ENCODE results near the gene PHC2. TPM values are rescaled to one million over a fixed set of nuclear protein-coding genes. Genes with fewer than 3 reads are reported as not detected.

Gene PHC2
- total RNA-seq, 1 donor from 2014 or later: 41.4 TPM

DNA sequence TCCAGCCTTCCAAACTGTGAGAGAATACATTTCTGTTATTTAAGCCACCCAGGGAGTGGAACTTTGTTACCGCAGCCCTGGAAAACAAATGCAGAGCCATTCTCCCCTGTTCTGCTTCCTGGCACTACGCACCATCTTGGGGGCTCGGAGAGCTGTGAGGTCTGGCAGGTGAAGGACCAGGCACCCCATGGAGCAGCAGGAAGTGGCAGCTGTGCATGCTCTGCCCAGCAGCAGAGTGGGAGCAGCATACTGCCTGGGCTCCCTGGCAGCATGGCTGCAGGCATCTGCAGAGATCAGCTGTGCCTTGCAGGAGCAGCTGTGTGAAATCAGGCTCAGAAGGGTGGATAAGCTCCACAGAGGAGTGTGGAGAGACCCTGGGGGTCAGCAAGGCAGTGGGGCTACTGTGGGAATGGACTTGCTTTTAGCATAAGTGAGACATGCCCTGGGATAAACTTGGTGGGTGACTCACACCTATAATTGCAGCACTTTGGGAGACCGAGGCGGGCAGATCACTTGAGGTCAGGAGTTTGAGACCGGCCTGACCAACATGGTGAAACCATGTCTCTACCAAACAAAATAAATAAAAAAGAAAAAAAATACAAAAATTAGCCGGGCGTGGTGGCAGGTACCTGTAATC is 23.9 kb upstream of the PHC2 start:
- intact Hi-C loops (cut with micrococcal nuclease): loop anchor here (1.0 kb wide), 2 partner anchors 23 to 159 kb away; partner anchors contain the start of gene PHC2

DNA sequence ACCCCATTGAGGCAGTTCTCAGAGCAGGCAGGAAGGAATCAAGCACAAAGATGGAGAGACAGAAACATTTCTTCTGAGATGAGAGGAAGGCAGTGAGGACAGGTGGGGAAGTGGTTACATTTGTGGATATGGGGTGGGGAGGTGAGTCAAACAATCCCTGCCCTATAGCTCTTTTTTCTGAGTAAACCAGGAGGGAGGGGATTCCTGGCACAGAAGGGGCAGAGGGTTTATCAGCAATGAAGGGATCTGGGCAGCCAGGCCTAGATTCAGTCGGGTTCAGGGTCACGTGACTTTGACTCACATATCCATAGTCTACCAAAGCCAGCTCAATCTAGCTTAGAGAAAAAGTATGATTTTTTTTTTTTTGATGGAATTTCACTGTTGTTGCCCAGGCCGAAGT is 15.7 kb upstream of the PHC2 start:
- intact Hi-C loops (cut with micrococcal nuclease): loop anchor here (1.0 kb wide), 1 partner anchor 15 kb away; the partner anchor contains the start of gene PHC2

DNA sequence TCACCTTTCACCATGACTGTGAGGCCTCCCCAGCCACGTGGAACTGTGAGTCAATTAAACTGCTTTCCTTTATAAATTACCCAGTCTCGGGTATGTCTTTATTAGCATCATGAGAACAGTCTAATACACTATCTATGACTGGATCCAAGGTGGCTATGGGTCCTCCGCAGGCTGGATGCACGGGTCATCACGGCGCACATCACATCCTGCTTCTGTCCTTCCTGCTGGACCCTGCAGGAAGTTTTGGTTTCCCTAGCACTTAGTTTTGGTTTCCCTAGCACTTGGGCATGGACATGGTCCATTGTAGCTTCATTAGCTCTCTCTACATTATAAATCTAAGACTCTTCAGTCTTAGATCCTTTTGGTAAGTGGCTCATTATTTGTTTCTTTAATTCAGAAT is 14.2 kb upstream of the PHC2 start:
- intact Hi-C loops (cut with micrococcal nuclease): no loop called here

DNA sequence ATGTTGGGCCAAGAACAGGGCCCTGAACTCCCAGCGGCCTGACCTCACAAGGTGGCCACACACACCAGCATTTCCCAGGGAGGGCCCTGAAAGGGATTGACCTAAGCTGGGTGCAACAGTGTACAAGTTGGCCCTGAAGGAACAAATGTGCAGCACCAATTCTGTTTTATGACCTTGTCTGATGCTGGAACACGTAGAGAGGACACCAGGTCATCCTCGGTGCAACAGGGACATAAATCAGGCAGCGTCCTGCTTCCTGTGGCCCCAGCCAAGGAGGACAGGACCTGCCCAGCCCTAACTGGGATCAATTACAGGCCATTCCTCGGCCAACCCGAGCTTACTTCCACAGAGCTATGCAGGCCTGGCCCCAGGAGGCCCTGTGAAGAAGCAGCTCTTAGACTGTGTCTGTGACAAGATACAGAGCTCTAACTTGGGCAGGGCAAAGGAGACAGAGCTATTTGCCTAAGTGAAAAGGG is 12.8 kb upstream of the PHC2 start:
- intact Hi-C loops (cut with micrococcal nuclease): no loop called here

DNA sequence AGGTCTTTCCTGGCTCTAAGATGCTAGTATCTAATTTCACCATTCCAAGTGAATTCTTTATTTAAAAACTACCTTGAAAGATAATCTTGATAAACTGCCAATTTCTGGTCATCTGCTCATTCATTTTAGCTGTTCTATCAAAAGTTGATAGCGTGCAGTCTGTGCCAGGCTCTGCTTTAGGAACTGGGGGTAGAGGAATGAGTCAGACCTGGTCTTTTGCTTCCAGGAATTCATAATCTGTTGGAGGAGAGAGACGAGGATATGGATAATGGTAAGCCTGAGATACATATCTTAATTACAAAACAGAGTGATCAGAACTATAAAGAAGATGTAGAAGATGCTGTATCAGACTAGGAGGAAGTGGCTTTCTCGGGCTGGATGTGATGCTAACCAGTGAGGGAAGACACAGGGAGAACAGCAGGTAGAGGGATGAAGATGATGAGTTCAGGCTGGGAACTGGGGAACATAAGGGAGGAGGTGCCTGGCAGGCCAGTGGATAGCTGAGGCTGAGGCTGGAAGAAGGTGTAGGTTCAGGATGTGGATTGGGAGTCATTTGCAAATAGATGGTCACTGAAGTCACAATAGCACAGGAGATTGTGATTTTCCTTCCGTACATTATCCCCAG is 12.3 kb upstream of the PHC2 start:
- intact Hi-C loops (cut with micrococcal nuclease): no loop called here

DNA sequence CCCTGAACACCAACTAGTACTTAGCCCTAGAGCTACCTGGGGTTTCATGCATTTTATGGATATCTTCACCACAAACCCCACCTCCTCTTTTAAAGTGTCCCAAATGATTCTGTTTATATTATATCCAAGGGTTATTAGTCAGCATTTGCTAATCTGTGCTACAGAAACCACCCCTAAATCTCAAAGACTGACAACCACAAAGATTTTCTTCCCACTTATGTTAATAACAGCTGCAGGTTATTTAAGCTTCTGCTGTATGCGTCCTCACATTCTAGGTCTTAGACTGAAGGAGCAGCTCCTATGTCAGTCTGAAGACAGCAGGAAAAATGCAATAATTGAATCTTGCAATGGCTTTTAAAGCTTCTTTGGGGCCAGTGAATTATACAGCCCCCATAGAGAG is 11.2 kb upstream of the PHC2 start:
- intact Hi-C loops (cut with micrococcal nuclease): no loop called here

DNA sequence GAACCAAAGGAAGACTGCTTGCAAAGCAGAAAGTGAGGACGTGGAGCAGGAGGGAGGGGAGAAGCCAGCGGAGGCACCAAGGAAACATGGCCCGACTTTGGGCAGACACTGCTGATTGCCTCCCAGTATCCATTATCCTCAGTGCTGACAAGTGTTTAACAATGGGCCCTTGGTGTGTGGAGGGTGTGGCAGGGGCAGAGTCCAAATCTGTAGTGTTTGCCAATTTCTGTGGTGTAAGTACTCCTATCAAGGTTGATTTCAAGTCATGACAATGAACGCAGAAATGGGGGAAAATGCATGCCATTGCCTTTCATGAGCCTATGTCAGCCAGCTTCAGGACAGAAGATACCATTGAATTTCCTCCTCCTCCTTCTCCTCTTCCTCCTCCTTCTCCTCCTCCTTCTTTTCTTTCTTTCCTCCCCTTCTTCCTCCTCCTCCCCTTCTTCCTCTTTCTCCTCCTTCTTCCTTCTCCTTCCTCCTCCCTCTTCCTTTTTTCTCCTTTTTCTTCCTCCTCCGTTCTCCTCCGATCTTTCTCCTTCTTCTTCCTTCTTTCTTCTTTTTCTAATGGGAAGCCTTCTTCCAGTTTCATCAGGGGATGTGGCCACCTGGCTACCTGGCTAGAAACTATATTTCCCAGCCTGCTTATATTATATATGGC is 10.3 kb upstream of the PHC2 start:
- intact Hi-C loops (cut with micrococcal nuclease): no loop called here

DNA sequence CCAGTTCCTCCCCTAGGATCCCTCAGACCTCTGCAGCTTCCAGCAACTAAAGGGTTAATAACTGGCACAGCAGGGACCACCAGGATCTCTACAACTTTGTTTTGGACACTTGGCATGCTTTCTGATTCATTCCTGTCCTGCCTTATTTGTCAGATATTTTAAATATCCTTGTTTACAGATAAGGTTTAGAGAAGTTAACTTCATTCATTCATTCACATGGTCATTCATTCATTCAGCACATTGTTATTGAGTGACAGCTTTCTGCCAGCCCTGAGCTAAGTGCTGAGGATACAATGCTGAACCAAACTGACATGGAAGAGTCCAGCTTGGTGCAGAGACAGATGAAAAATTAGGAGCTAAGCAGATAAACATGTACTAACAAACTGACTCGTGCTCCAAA is 8.8 kb upstream of the PHC2 start:
- intact Hi-C loops (cut with micrococcal nuclease): no loop called here

DNA sequence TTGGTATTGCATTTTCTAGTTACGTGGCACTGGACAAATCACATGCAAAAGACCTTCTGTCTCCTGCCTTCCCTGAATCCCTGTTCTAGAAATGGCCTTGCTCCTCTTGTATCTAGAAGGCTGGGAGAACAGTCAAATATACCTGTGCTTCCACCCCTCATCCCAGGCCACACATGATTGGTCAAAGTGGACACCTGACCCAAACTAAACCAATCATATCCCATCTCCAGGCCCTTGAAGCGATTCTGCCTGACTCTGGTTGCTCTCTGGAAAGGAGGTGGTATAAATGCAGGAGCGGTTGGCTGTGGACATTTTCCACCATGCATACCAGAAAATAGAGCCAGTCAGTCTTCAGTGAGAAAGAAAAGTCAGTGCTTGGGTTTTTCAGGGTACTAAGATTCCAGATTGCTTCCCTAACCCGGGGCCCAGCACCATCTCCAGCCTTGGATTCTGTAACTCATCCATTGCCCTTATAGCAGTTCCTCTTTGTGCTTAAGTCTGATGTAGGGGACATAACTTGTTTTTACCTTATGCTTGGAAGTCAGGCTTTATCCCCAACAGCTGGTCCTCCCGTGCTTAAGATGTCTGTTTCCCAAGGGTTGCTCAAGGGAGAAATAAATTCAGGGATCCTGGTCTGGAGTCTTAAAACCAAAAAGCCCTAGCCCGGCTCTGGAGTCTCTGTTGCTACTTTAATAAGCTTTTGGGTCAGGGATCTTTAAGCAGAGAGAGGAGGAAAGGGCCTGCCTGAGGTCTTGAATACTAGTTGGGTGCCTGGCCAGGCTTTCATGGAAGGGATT is 7.7 kb upstream of the PHC2 start:
- intact Hi-C loops (cut with micrococcal nuclease): no loop called here

DNA sequence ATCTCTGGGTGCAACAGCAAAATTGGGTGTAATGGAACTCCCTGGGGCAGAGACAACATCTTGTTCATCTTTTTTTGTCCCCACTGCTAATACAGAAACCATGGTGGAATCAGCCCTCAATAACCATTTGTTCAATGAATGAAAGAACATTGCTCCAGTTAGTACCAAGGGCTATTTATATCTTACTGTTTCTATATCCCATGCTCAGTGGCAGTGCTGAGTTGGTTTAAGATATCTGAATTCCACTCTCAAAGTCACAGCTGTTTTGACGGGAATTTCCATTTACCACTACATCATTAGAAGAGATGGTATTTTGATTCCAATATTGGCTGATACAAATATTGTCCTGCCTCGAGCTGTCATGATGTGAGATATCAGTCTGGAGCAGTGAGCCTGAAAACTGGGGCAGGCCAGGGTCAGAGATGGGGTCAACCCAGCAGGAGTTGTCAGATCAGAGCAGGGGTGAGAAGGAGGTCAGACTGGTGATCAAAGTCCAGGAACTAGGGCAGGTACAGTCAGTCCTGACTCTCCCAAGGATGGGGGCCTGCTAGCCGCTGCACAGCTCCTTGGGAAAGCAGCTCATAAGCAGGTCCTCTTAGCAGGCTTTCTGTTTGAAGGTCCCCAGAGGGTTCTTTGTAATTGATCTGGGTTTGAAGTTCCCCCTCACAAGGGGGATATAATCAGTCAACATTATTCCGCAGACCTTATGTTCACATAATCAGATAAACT is 5.8 kb upstream of the PHC2 start:
- intact Hi-C loops (cut with micrococcal nuclease): no loop called here

DNA sequence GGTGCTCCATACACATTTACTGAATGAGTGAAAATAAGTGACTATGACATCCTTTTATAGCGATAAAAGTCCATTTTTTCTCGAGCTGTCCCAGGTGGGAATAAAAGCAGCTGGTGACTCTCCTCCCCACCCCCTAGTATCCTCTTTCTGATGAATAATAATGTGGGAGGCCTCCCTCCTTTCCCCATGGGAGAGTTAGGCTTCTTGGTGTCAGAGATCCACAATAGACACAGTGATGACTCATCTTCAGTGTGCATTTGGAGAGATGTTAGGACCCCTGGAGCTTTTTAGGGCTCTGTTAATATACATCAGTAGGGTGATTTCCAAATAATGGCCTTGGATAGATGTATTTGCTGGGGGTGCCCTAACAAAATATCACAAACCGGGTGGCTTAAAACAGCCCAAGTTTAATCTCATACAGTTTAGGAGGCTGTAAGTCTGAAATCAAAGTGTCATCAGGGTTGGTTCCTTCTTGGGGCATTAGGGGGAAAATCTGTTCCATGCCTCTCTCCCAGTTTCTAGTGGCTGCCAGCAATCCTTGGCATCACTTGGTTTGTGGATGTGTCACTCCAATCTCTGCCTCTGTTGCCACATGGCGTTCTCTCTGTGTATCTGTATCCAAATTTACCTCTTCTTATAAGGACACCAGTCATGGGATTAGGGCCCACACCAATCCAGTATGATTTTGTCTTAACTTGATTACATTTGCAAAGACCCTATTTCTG is 4.4 kb upstream of the PHC2 start:
- intact Hi-C loops (cut with micrococcal nuclease): no loop called here

DNA sequence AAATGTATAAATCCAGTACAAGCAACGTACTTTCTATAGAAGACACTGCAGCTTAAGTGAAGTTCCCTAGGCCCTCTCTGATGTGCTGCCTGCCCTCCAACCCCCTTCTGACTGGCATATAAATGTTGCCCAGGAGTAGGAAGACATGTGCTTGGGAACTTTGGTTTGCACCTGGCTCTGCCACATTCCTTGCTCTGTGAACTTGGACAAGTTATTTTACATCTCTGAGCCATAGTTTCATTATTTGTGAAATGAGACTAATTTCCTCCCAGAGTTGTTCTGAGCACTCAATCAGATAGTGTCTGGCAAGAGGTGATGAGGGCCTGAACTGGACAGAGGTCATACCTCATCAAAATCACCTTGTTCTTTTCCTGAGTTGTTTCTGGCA is 3.5 kb upstream of the PHC2 start:
- intact Hi-C loops (cut with micrococcal nuclease): no loop called here

DNA sequence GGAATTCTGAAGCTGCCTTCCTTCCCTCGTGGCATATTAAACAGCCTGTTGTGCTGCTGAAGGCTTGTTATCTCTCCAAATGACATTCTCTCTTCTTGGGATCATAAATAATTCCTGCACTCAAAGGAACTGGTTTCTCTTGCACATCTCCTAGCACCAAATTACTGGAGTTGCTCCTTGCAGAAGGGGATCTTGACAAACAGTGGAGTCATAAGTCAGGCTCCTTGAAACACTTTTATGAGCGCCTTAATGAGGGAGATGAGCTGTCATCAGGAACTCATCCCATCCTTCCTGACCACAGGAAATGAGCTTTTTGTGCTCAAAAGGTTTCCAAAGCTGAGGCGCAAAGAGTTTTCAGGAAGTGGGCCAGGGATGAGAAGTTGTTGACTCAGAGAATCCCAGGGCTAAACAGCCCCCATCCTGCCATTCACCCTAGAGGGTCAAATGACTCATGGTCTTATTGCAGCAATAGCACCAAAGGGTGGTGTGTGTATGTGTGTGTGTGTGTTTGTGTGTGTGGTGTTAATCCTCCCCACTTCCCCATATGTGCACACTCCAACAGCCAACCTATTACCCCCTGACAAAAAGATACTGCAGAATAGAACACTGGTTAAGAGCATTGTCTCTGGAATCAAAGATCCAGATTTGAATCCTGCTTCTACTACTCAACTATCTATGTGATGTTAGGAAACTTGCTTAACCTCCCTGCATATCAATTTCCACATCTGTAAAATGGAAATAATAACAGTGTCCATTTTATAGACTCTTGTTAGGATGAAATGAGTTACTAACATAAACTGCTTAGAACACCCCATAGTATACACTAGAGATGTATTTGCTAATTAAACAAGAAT is 2.8 kb upstream of the PHC2 start:
- intact Hi-C loops (cut with micrococcal nuclease): no loop called here

DNA sequence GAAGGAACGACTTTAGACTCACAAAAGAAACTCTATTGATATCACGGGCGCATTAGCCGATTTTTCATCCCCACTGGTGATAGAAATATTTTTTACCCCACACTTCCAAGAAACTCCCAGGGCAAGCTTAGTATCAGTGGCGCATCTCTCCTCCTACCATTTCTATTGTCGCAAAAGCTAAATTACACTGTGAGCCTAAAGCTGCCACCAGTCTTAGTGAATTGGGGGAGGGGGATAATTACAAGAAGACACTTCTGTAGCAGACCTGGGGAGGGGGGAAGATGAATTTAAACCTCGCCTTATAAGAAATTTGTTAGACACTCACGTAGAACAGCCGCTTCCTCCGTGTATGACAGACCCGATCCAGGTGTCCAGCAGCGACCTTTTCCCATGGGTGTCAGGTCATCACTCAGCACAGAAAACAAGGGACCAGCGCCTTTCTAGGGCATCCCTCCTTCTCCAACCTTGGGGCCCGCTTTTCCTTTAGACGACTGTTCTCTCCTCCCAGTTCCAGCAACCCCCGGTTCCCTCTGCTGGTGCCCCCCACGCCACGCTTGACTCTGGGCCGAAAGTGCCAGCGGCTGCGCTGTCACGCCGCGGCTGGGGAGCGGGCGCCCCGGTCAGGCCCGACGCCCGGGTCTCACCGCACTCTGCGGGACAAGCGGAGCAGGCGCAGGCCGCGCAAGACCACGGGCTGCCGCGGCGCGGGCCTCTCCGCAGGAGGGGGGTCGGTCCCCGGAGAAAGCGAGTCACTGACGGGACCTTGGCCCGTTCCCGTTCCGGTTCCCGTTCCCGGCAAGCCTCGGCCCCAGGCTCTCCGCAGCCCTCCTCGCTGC is 821 bp downstream of the PHC2 start:
- intact Hi-C loops (cut with micrococcal nuclease): no loop called here

DNA sequence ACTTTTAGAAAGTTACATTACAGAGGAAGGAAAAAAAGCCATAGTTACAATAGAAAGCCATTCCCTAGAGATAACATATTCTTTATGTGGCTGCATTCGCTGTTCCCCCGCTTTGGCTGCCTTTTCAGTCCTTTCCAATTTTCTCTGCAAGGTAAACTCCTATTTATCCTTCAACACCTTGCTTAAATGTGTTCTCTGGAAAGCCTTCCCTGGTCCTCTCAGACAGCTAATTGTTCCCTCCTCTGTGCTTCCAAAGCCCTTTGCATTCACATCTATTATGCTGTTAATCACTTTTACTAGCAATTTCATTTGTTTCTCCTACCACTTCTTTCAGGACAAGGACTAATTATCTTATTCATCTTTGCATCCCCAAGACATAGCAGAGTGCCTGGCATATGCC is 1.6 kb downstream of the PHC2 start:
- intact Hi-C loops (cut with micrococcal nuclease): no loop called here

DNA sequence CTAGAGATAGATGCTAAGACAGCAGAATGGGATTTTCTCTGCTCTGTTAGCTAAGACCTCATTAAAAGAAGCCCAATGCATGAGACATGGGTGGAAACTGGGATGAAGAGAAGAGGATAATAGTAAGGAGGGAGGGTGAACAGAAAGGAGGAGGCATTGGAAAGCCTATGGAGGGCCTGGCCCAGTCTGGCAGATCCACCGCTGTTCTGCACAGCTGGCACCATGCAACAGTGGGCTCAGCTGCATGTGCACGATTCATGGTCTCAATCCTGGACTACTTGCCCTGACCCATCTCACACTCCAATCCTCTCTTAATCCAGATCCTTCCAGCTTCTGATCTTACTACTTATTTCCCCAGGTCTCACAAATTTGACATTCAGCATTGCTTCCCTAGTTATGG is 2.2 kb downstream of the PHC2 start:
- intact Hi-C loops (cut with micrococcal nuclease): no loop called here

DNA sequence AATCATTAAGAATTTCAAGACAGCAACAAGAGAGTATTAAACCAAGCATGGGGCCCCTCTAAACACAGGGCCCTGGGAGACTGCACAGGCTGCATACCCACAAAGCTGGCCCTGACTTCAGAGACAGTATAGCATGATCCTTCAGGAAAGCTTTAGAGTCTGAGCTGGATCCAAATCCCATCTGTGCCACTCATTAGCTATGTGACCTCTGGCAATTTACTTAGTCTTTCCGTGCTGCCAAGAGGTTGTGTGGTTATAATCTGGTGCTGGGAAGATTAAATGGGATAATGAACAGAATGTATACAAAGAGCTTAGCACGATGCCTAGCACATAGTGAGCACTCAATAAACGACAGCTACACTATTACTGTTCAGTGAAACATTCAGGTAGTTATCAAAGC is 4.0 kb downstream of the PHC2 start:
- intact Hi-C loops (cut with micrococcal nuclease): no loop called here

DNA sequence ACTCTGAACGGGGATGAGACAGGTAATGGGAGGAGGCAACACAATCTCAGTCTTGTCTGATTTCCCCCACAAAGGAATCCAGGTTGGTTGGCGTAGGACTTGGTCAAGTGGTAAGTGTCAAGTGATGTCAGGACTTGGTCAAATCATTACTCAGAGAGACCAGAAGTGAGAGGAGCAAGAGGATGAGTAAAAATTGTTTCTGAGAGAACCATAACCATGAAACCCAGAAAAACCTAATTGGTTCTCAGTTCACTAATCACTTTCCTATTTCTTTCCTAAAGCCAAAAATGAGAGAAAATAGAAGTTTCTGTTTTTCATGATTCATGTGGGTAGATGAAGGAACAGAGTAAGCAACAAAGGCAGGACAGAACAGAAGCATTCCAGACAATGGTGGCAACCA is 5.0 kb downstream of the PHC2 start:
- intact Hi-C loops (cut with micrococcal nuclease): no loop called here

DNA sequence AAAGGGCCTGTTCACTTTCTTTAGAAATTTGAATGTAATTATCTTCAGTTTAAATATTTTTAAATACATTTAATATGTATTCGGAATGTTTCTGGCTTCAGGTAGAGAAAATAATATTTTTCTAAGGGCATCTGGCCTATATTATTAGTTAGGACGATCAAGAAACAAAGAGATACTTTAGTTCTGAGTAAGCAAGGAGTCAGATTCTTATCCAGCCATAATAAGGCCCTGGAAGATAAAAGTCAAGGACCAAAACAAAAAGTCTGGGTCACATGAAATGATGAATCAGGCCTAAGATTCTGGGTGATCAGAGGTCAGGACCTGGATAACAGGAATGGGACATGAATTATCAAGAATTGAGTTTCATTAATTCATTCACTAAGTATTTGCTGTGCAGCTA is 6.3 kb downstream of the PHC2 start:
- intact Hi-C loops (cut with micrococcal nuclease): no loop called here

All from T-helper 1 cell treated with Interleukin-12 subunit alpha and Interleukin-12 subunit beta and Interleukin-4 antibody, amounts not matched to agents 30 ng/mL and 1 ng/mL, for 36 hours (primary cell).